ENCODE measurements around the gene FGD6. TPM values are rescaled to one million over a fixed set of nuclear protein-coding genes. Genes with fewer than 3 reads are reported as not detected.
"Not testable (repeated sequence)": the region's sequence is repeated elsewhere in the genome, so short reads cannot be mapped to it uniquely, and the experiment has no call there.

Gene FGD6
- polyA plus RNA-seq, 1 experiment, result 2.1 TPM

DNA sequence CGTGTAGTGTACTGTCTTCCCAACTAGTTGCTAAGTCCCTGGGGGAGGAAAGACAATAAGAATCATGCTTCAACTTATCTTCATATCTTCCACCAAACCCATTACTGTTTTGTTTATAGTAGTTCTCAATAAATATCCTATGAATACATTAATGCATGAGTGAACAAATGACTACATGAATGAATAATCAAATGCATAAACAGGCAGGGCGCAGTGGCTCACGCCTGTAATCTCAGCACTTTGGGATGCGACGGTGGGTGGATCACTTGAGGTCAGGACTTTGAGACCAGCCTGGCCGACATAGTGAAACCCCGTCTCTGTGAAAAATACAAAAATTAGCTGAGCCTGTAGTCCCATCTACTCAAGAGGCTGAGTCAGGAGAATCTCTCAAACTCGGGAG lies 111.7 kb downstream of the FGD6 start:
- POLR2A ChIA-PET, result no interaction called here
- peaks cover 5% of the 10 kb centered on the region for H3K36me3 ChIP-seq (ENCODE audit: control insufficient read depth, insufficient read depth, low read length)
- no peak for DNase-seq (ENCODE audit: low read depth)
- H3K27me3 ChIP-seq (ENCODE audit: control insufficient read depth, insufficient read depth, low read length), result no peaks in the 10 kb centered on the region
- H3K4me3 ChIP-seq (ENCODE audit: low read depth, low read length), result no peak overlapping the region
- TF ChIP-seq, protein P1, sequence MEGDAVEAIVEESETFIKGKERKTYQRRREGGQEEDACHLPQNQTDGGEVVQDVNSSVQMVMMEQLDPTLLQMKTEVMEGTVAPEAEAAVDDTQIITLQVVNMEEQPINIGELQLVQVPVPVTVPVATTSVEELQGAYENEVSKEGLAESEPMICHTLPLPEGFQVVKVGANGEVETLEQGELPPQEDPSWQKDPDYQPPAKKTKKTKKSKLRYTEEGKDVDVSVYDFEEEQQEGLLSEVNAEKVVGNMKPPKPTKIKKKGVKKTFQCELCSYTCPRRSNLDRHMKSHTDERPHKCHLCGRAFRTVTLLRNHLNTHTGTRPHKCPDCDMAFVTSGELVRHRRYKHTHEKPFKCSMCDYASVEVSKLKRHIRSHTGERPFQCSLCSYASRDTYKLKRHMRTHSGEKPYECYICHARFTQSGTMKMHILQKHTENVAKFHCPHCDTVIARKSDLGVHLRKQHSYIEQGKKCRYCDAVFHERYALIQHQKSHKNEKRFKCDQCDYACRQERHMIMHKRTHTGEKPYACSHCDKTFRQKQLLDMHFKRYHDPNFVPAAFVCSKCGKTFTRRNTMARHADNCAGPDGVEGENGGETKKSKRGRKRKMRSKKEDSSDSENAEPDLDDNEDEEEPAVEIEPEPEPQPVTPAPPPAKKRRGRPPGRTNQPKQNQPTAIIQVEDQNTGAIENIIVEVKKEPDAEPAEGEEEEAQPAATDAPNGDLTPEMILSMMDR (IDR thresholded peaks at IDR 0.05; ENCODE audit: insufficient read depth, low read depth, low read length), result no peak
- CTCF ChIA-PET, result interaction anchor here (0.6 to 0.7 kb wide), 2 partner anchors 27 to 105 kb away, joined by 3 to 4 read pairs; no protein-coding TSS in a partner anchor

- Histone ChIP-seq H3K27me3 (ENCODE audit: control insufficient read depth, insufficient read depth, low read length) (no peaks in the 10 kb centered on the region), H3K4me3 (ENCODE audit: low read depth, low read length) (no peak overlapping the region), H3K36me3 (ENCODE audit: control insufficient read depth, insufficient read depth, low read length) (peaks cover 5% of the 10 kb centered on the region)
- ChIA-PET CTCF (interaction anchor here (0.6 to 1.1 kb wide), 2 partner anchors 26 to 232 kb away, joined by 3 to 4 read pairs; no protein-coding TSS in a partner anchor), POLR2A (no interaction called here)
- no peak for DNase-seq (ENCODE audit: low read depth)
- TF ChIP-seq, protein P1 (IDR thresholded peaks at IDR 0.05; ENCODE audit: insufficient read depth, low read depth, low read length), result no peak
Observed at GRCh38 chr12:95104919-95105452, 112.3 kb downstream of the FGD6 start.

DNA sequence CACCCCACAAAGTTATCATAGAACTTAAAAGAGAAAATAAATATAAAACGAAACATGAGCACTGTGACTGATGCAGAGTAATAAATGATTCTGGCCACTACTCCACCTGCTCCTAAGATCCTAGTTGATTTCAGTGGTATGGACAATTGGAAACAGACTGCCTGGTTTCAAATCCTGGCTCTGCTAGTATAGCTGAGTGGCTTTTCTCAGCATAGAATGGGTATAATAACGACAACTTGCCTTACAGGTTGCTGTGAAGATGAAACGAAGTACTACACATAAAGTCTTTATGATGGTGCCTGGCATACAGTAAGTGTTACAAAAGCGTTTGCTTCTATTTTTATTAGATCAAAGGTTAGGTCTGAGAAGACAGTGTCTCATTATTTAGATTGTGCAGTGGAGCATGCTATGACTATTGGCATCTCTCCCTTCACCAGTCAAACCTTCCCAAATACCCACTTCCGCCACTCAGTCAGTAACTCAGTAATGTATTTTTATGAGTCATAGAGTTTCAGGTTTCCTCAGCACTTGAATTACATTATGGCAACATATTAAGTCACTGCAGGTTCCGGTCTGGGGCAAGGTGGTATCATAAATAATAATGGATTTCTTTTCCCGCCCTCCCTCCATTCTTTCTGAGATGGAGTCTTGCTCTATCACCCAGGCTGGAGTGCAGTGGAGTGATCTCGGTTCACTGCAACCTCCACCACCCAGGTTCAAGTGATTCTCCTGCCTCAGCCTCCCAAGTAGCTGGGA lies 114.2 kb downstream of the FGD6 start:
- peaks cover 2% of the 10 kb centered on the region for H3K36me3 ChIP-seq (ENCODE audit: control insufficient read depth, insufficient read depth, low read length)
- POLR2A ChIA-PET, result no interaction called here
- CTCF ChIA-PET, result interaction anchor here (1.0 kb wide), 1 partner anchor 19 kb away, joined by 3 read pairs; no protein-coding TSS in a partner anchor
- no peak for DNase-seq (ENCODE audit: low read depth)
- no peak overlapping the region for H3K4me3 ChIP-seq (ENCODE audit: low read depth, low read length)
- no peaks in the 10 kb centered on the region for H3K27me3 ChIP-seq (ENCODE audit: control insufficient read depth, insufficient read depth, low read length)
- TF ChIP-seq, protein P1 (IDR thresholded peaks at IDR 0.05; ENCODE audit: insufficient read depth, low read depth, low read length), result no peak

GRCh38 chr12:95101957-95102356 lies 115.3 kb downstream of the FGD6 start:
- H3K27me3 ChIP-seq (ENCODE audit: control insufficient read depth, insufficient read depth, low read length); CTCF ChIA-PET; DNase-seq (ENCODE audit: low read depth): not testable (repeated sequence)

DNA sequence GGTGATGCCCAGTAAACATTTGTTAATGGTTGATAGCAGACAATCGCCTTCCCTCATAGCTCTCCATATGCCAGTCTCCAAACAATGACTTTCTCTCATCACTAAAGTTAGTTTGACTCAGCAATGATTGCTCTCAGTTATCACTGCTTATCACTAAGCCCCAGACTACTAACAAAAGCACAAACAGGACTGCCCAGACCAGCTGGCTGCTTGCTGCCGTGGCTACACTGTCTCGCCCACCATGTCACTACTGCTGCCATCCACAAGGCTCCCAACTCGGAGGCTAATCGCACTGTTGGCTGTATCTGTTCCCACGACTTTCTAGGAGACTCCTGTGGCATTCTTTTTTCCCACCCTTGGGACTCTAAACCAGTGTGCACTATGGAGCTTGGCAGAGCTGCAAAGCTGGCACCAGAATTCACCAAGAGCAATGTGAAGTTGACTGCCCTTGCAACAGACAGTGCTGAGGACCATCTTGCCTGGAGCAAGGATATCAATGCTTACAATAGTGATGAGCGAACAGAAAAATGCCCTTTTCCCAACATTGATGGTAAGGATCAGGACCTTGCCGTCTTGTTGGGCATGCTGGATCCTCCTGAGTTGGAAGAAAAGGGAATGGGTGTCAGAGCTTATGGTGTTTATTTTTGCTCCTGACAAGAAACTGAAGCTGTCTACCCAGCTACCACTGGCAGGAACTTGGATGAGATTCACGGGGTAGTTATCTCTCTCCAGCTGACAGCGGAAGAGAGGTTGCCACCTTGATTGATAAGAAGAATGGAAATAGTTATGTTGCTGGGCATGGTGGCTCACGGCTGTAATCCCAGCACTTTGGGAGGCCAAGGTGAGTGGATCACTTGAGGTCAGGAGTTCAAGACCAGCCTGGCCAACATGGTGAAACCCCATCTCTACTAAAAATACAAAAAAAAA lies 116.7 kb downstream of the FGD6 start:
- ChIA-PET POLR2A (interaction anchor here (0.5 kb wide), 1 partner anchor 423 kb away, joined by 6 read pairs; no protein-coding TSS in a partner anchor), CTCF (interaction anchor here (0.6 to 1.2 kb wide), 2 partner anchors 16 to 407 kb away, joined by 3 read pairs; no protein-coding TSS in a partner anchor)
- Histone ChIP-seq H3K27me3 (ENCODE audit: control insufficient read depth, insufficient read depth, low read length) (no peaks in the 10 kb centered on the region), H3K4me3 (ENCODE audit: low read depth, low read length) (no peak overlapping the region), H3K36me3 (ENCODE audit: control insufficient read depth, insufficient read depth, low read length) (peaks cover 2% of the 10 kb centered on the region)
- TF ChIP-seq, protein P1 (IDR thresholded peaks at IDR 0.05; ENCODE audit: insufficient read depth, low read depth, low read length), result no peak
- no peak for DNase-seq (ENCODE audit: low read depth)

More at GRCh38 chr12:95101957-95102356, 115.3 kb downstream of the FGD6 start:
- H3K4me3 ChIP-seq (ENCODE audit: low read depth, low read length); POLR2A ChIA-PET; H3K36me3 ChIP-seq (ENCODE audit: control insufficient read depth, insufficient read depth, low read length): not testable (repeated sequence)
